Activated CD8-positive, alpha-beta memory T cell treated with anti-CD3 and anti-CD28 coated beads, Interleukin-2, amount 10 ng/mL, durations not matched to agents 7 days and 5 days (primary cell): ENCODE results near the gene APLP2. TPM values are rescaled to one million over a fixed set of nuclear protein-coding genes. Genes with fewer than 3 reads are reported as not detected.

ENCODE experiments used
- total RNA-seq, 2 experiments: library from RNA; stranded (reverse); gene quantifications; one replicate each; pipeline ENCODE4 v1.2.3, GENCODE V29; 2021

The APLP2 gene
- total RNA-seq, 2 experiments from 2014 or later = 21.9 to 33.5 TPM

Other genes with a start within 250 kb of the APLP2 start
- gene NFRKB, start 174.3 kb upstream of the APLP2 start, total RNA-seq = 10 to 100 TPM; 31.8 to 39.9 TPM
- 10 to 100 TPM; 15.7 to 19.2 TPM for gene PRDM10, start 67.1 kb upstream of the APLP2 start, total RNA-seq
- not detected for gene ST14, start 89.9 kb downstream of the APLP2 start, total RNA-seq
- gene ZBTB44, start 245.0 kb downstream of the APLP2 start, total RNA-seq = 10 to 100 TPM; 36.9 to 41.7 TPM